Psoas muscle (tissue), 8 donors: ENCODE data around the gene LRRC75B. TPM values are rescaled to one million over a fixed set of nuclear protein-coding genes. Genes with fewer than 3 reads are reported as not detected.
"Not testable (repeated sequence)": the region's sequence is repeated elsewhere in the genome, so short reads cannot be mapped to it uniquely, and the experiment has no call there.

ENCODE experiments used
- ATAC-seq, 4 donors: fragments of 200-7000 bp; cut with Tn5 transposase; one replicate each; pipeline ENCODE4 v1.9.1; 2020; ENCODE audit warnings: moderate library complexity in 3 of 4, mild to moderate bottlenecking in 2 of 4
- DNase-seq, 2 donors: peaks; one replicate each; pipeline ENCODE4 v3.0.0-alpha.2; 2020
- H3K27ac ChIP-seq: fragments of 200-600 bp; one replicate; pipeline ENCODE4 v1.8.0; 2022
- H3K27me3 ChIP-seq, 3 donors: fragments of 200-600 bp in 1 of 3; one replicate each; pipeline versions ENCODE4 v1.6.1 to v1.8.0; 2013 to 2022; ENCODE audit warnings: low read length in 2 of 3, mild to moderate bottlenecking in 2 of 3, moderate library complexity in 1 of 3; ENCODE audit not compliant: insufficient read depth in 3 of 3
- H3K36me3 ChIP-seq, 2 donors: fragments of 200-600 bp in 1 of 2; one replicate each; pipeline versions ENCODE4 v1.6.1 to v1.8.0; 2013 to 2022; ENCODE audit warnings: low read depth in 1 of 2, mild to moderate bottlenecking in 1 of 2, moderate library complexity in 1 of 2; ENCODE audit not compliant: insufficient read depth in 1 of 2
- H3K4me1 ChIP-seq: fragments of 200-600 bp; one replicate; pipeline ENCODE4 v1.8.0; 2022
- H3K4me3 ChIP-seq: fragments of 200-600 bp; one replicate; pipeline ENCODE4 v1.8.0; 2022; ENCODE audit warnings: mild to moderate bottlenecking
- H3K9me3 ChIP-seq: fragments of 200-600 bp; one replicate; pipeline ENCODE4 v1.8.0; 2022
- WGBS, 3 donors: extraction: QIAGEN DNeasy Blood & Tissue Kit; methylation state at CpG; one replicate each; pipeline versions ENCODE4 v1.1.6 to v1.1.7; 2013; 5-methylcytosine and 5-hydroxymethylcytosine counted together
- intact Hi-C, 2 donors: fragments of 100-400 bp; cut with DNase I; formaldehyde crosslinking; loops; one replicate each; pipeline versions ENCODE4 v1.11.0 to v1.14.2; 2022
- long read RNA-seq, 2 donors: library from polyadenylated mRNA; unstranded; transcript quantifications; one replicate each; pipeline ENCODE4 v2.0.0, GENCODE V29; 2021
- polyA plus RNA-seq, 3 donors: library from polyadenylated mRNA; stranded (reverse); fragments of 200-250 nt; gene quantifications; one replicate each; pipeline ENCODE4 v1.2.3, GENCODE V29; 2013
- total RNA-seq, 4 donors: library from RNA; stranded (reverse); fragmentation: NEBNext Ultra II Directional in 2 of 4; extraction: Animal tissue kit (Norgen Biotek cat#: 25700) in 2 of 4; gene quantifications; one replicate each; pipeline versions ENCODE4 v1.2.1 to v1.2.4, GENCODE V29; 2021 to 2023
- TF ChIP-seq, protein P1 (sequence below): fragments of 200-600 bp; IDR thresholded peaks from one replicate; pipeline ENCODE4 v1.8.0; 2022; ENCODE audit warnings: antibody characterized with exemption
- donor health status: healthy with polysubstance abuse.
- donor health status: DM: no; HTN: no; CAD: no; lungs with moderate emphysema.
- donor health status: Bipolar disorder and iron deficiency.
- donor health status: healthy.
- donor health status: DM: yes; HTN: yes; CAD: no.
- donor health status: DM: no; HTN: no; CAD: no.
- donor health status: DM: no; HTN: no; CAD: no.
- donor health status: DM: yes; HTN: yes; CAD: no.

Gene LRRC75B
- total RNA-seq = 1 to 10 TPM in 3 of 4 donors, under 1 TPM in 1; 0.93 to 4.1 (median 2.7) TPM
- polyA plus RNA-seq = 1 to 10 TPM in 2 of 3 donors, under 1 TPM in 1; 0.99 to 3.9 (median 2.0) TPM
- long read RNA-seq, donor 1, partial matches to known transcripts = 0 of 6 reads
- long read RNA-seq, donor 1, other reads (novel, unspliced or antisense) = 2 of 6 reads
- long read RNA-seq, donor 2, transcript LRRC75B-201 (4 exons, 1,238 nt) = major isoform, 7 of 16 reads
- long read RNA-seq, donor 2, partial matches to known transcripts = 0 of 16 reads
- long read RNA-seq, donor 2, other reads (novel, unspliced or antisense) = 7 of 16 reads

- intact Hi-C loops = no loop called here
- TF ChIP-seq, protein P1, sequence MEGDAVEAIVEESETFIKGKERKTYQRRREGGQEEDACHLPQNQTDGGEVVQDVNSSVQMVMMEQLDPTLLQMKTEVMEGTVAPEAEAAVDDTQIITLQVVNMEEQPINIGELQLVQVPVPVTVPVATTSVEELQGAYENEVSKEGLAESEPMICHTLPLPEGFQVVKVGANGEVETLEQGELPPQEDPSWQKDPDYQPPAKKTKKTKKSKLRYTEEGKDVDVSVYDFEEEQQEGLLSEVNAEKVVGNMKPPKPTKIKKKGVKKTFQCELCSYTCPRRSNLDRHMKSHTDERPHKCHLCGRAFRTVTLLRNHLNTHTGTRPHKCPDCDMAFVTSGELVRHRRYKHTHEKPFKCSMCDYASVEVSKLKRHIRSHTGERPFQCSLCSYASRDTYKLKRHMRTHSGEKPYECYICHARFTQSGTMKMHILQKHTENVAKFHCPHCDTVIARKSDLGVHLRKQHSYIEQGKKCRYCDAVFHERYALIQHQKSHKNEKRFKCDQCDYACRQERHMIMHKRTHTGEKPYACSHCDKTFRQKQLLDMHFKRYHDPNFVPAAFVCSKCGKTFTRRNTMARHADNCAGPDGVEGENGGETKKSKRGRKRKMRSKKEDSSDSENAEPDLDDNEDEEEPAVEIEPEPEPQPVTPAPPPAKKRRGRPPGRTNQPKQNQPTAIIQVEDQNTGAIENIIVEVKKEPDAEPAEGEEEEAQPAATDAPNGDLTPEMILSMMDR = no peak
- 3 to 6% (median 5%) methylated on average over 49 to 72 of the region's 72 CpGs for WGBS, 3 donors
- Histone ChIP-seq H3K4me1 (no peaks in the 10 kb centered on the region), H3K9me3 (no peaks in the 10 kb centered on the region), H3K4me3 (peak within 1 kb of the TSS; percentile 69), H3K36me3 (peaks cover 0 to 17% of the 10 kb centered on the region in 2 donors), H3K27ac (peak within 1 kb of the TSS; percentile 70), H3K27me3 (no peaks in the 10 kb centered on the region)
- ATAC-seq = peak; percentile 77 to 88 (median 83)
- peak; percentile 91 to 93 for DNase-seq
These were observed at the start of gene LRRC75B for GRCh38 chr22:24592851-24593558. TSS of gene LRRC75B (minus strand) at chr22:24593073. CDS start at chr22:24593039, 34 bp downstream.

DNA sequence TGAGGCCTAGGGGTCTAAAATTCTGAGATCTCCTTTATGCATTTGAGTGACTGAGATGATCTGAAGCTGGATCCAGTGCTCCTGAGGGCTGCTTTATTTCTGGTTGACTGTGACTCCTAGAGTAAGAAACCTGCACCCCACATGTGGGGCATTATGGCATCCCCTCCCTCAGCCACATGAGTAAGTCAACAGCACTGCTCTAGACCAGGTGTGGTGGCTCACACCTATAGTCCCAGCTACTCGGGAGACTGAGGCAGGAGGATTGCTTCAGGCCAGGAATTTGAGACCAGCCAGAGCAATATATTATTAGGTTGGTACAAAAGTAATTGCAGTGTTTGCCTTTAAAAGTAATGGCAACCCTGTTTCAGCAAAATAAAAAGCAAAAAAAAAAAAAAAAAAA lies 49.4 kb upstream of the LRRC75B start:
- ATAC-seq, intact Hi-C loops: not testable (repeated sequence)
- 64 to 82% (median 75%) methylated on average over 1 of the region's 1 CpG for WGBS, 3 donors

GRCh38 chr22:24636513-24636912 lies 43.6 kb upstream of the LRRC75B start:
- H3K27me3 ChIP-seq, H3K4me1 ChIP-seq, ATAC-seq, H3K27ac ChIP-seq, H3K36me3 ChIP-seq, intact Hi-C loops, H3K9me3 ChIP-seq, DNase-seq, H3K4me3 ChIP-seq: not testable (repeated sequence)
- 86 to 91% (median 90%) methylated on average over 3 of the region's 3 CpGs for WGBS, 3 donors

More for the DNA sequence above, 49.4 kb upstream of the LRRC75B start:
- H3K4me1 ChIP-seq, H3K36me3 ChIP-seq, DNase-seq, H3K27ac ChIP-seq, H3K27me3 ChIP-seq, H3K9me3 ChIP-seq, H3K4me3 ChIP-seq: not testable (repeated sequence)

- WGBS, 3 donors = 50 to 56% (median 54%) methylated on average over 9 of the region's 10 CpGs
- ATAC-seq, H3K9me3 ChIP-seq, DNase-seq, H3K36me3 ChIP-seq, H3K27ac ChIP-seq, H3K27me3 ChIP-seq, H3K4me1 ChIP-seq, H3K4me3 ChIP-seq, intact Hi-C loops: not testable (repeated sequence)
These were observed 42.0 kb upstream of the LRRC75B start for GRCh38 chr22:24634776-24635389.

GRCh38 chr22:24633231-24634023 lies 40.6 kb upstream of the LRRC75B start:
- H3K4me3 ChIP-seq, ATAC-seq, intact Hi-C loops, H3K4me1 ChIP-seq, H3K27ac ChIP-seq, H3K9me3 ChIP-seq, DNase-seq, H3K36me3 ChIP-seq, H3K27me3 ChIP-seq: not testable (repeated sequence)
- WGBS, 3 donors = 45 to 51% (median 49%) methylated on average over 16 of the region's 16 CpGs

DNA sequence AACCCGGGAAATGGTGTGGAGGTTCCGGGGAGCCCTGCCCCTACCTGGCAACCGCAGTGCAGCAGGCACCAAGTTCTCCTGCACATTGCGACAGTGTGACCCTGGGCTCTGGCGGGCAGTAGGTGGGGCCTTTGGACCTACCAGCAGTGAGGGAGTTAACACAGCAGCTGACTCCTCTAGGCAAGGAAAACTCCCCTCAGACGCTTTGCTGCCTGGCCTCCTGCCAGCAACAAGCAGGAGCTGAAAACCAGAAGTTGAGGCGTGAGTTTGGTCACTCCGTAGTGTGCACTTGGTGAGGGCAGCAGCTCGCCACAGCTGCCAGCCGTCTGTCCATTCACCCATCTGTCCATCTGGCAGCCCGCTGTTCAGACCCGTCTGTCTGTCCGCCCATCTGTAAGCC lies 39.8 kb upstream of the LRRC75B start:
- DNase-seq, H3K27ac ChIP-seq, H3K36me3 ChIP-seq, intact Hi-C loops, H3K4me1 ChIP-seq, H3K4me3 ChIP-seq, H3K9me3 ChIP-seq, ATAC-seq, H3K27me3 ChIP-seq: not testable (repeated sequence)
- 8 to 23% (median 23%) methylated on average over 7 to 13 of the region's 13 CpGs for WGBS, 3 donors

DNA sequence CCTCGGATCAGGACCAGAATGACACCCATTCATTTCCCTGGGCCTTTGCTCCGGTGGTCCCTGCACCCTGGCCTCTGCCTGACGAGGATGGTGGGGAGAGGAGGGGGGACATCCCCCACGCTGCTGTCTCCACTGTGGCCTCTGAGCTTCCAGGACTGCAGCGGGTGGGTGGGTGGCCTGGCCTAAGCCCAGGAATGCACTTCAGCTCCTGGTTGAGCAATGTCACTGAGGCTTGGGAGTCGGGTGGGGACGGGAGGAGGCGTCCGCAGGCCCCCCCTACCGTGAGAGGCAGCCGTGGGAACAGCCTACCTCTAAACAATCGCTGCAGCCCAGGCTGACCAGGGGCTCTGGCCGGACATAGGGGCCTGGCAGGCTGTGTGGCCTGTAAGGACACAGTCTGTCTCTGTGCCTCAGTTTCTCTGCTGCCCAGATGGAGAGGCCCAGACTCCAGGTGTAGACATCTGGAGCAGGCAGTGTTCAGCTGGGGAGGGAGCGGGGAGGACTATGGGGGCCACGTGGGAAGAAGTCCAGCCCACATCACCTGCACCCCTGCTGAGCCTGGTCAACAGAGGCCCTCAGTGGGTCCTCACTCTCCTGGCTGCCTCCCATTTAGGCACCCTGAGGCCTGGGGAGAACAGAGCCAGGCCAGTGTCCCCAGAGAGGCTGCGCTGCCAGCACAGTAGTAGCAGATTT lies 38.7 kb upstream of the LRRC75B start:
- 57 to 66% (median 60%) methylated on average over 13 to 16 of the region's 16 CpGs for WGBS, 3 donors
- H3K9me3 ChIP-seq, ATAC-seq, H3K4me3 ChIP-seq, H3K27me3 ChIP-seq, H3K36me3 ChIP-seq, H3K27ac ChIP-seq, H3K4me1 ChIP-seq, intact Hi-C loops: not testable (repeated sequence)
- peak in 1 of 2 donors; percentile 37 for DNase-seq

- H3K9me3 ChIP-seq, H3K4me1 ChIP-seq, DNase-seq, H3K36me3 ChIP-seq, intact Hi-C loops, H3K27ac ChIP-seq, H3K27me3 ChIP-seq, H3K4me3 ChIP-seq, ATAC-seq: not testable (repeated sequence)
- WGBS, 3 donors = 54 to 67% (median 63%) methylated on average over 7 of the region's 7 CpGs
These were observed 38.0 kb upstream of the LRRC75B start for GRCh38 chr22:24630812-24631427.
